Transverse colon (tissue), 3 donors: ENCODE data around the gene AGAP5.
"Not testable (repeated sequence)": the region's sequence is repeated elsewhere in the genome, so short reads cannot be mapped to it uniquely, and the experiment has no call there.

ENCODE experiments used
- EP300 ChIP-seq: sonication (generic); formaldehyde crosslinking; IDR thresholded peaks from one replicate; pipeline ENCODE4 v1.6.1; 2017; ENCODE audit warnings: antibody characterized with exemption, low read depth
- TF ChIP-seq, protein P1 (sequence below), 5 experiments: fragments of 200-600 bp in 3 of 5; fragments of 450-650 bp in 2 of 5; sonication (generic) in 3 of 5; IDR thresholded peaks; 1 replicate in 2 of 5; 2 replicates in 3 of 5; pipeline ENCODE4 v1.5.1; 2016 to 2017; ENCODE audit warnings: antibody characterized with exemption in 5 of 5, inconsistent platforms in 3 of 5, mild to moderate bottlenecking in 2 of 5, moderate library complexity in 1 of 5

DNA sequence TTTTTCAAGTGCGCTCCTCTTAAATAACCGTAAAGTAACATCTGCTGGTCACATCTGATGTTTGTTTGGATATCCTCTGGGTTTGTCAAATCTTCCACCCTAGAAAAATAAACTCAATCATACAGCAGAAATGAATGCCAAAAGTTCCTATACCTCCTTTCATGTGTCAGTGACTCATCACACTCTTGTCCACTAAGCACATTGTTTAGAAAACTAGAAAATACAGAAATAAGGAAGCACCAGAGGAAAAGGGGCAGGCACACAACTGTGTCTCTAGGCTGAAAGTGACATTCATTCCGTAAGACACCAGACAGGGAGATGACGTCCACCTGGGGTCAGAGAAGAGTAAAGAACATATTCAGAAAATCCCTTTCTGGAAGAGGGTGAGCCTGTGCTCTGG lies 22.7 kb upstream of the AGAP5 start:
- TF ChIP-seq, protein P1, sequence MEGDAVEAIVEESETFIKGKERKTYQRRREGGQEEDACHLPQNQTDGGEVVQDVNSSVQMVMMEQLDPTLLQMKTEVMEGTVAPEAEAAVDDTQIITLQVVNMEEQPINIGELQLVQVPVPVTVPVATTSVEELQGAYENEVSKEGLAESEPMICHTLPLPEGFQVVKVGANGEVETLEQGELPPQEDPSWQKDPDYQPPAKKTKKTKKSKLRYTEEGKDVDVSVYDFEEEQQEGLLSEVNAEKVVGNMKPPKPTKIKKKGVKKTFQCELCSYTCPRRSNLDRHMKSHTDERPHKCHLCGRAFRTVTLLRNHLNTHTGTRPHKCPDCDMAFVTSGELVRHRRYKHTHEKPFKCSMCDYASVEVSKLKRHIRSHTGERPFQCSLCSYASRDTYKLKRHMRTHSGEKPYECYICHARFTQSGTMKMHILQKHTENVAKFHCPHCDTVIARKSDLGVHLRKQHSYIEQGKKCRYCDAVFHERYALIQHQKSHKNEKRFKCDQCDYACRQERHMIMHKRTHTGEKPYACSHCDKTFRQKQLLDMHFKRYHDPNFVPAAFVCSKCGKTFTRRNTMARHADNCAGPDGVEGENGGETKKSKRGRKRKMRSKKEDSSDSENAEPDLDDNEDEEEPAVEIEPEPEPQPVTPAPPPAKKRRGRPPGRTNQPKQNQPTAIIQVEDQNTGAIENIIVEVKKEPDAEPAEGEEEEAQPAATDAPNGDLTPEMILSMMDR (IDR thresholded peaks at IDR 0.05): not testable (repeated sequence)
- not testable (repeated sequence) for TF ChIP-seq EP300
